Astrocyte (in vitro differentiated cells and primary cell): ENCODE data around the gene IFT80. TPM values are rescaled to one million over a fixed set of nuclear protein-coding genes. Genes with fewer than 3 reads are reported as not detected.

Experiments used
- DNase-seq: peaks from one replicate; pipeline ENCODE4 v3.0.0-alpha.2; 2010; ENCODE audit warnings: low read depth
- FAIRE-seq: peaks from 2 replicates; lab custom pipeline; 2011; peaks lifted over from hg19 to GRCh38; lab: Jason Lieb, UNC
- H2AFZ ChIP-seq: 2 replicates; pipeline ENCODE4 v1.6.0; 2012; ENCODE audit warnings: low read depth, low read length, inconsistent platforms
- H3K27ac ChIP-seq: 2 replicates; pipeline ENCODE4 v1.5.1; 2011; ENCODE audit warnings: low read depth, low read length, inconsistent platforms
- H3K27me3 ChIP-seq: 2 replicates; pipeline ENCODE4 v1.6.0; 2011; ENCODE audit warnings: low read length, inconsistent platforms; ENCODE audit not compliant: insufficient read depth
- H3K36me3 ChIP-seq: 2 replicates; pipeline ENCODE4 v1.5.1; 2011; ENCODE audit warnings: low read length, inconsistent platforms; ENCODE audit not compliant: insufficient read depth
- H3K4me1 ChIP-seq: 2 replicates; pipeline ENCODE4 v1.5.1; 2011; ENCODE audit warnings: low read length, inconsistent platforms; ENCODE audit not compliant: insufficient read depth
- H3K4me2 ChIP-seq: 2 replicates; pipeline ENCODE4 v1.6.0; 2012; ENCODE audit warnings: low read length, inconsistent platforms
- H3K4me3 ChIP-seq: 2 replicates; pipeline ENCODE4 v1.5.1; 2011; ENCODE audit warnings: low read depth, mild to moderate bottlenecking, low read length, inconsistent platforms; ENCODE audit not compliant: insufficient read depth
- H3K79me2 ChIP-seq: 2 replicates; pipeline ENCODE4 v1.6.0; 2012; ENCODE audit warnings: mild to moderate bottlenecking, low read length, inconsistent platforms; ENCODE audit not compliant: insufficient read depth
- H3K9ac ChIP-seq: 2 replicates; pipeline ENCODE4 v1.6.0; 2012; ENCODE audit warnings: mild to moderate bottlenecking, low read length, inconsistent platforms
- H3K9me3 ChIP-seq: 2 replicates; pipeline ENCODE4 v1.5.1; 2012; ENCODE audit warnings: low read depth, mild to moderate bottlenecking, low read length, inconsistent platforms; ENCODE audit not compliant: insufficient read depth
- H4K20me1 ChIP-seq: 2 replicates; pipeline ENCODE4 v1.6.0; 2012; ENCODE audit warnings: low read length, inconsistent platforms; ENCODE audit not compliant: insufficient read depth
- H3K27ac Mint-ChIP-seq: one replicate; pipeline ENCODE4 v1.8.0; 2021; ENCODE audit warnings: mild to moderate bottlenecking, mixed read lengths; ENCODE audit not compliant: unreplicated experiment
- H3K27me3 Mint-ChIP-seq: one replicate; pipeline ENCODE4 v1.8.0; 2021; ENCODE audit warnings: low read depth, mixed read lengths; ENCODE audit not compliant: unreplicated experiment
- H3K36me3 Mint-ChIP-seq: one replicate; pipeline ENCODE4 v1.8.0; 2021; ENCODE audit warnings: low read depth, mixed read lengths; ENCODE audit not compliant: unreplicated experiment
- H3K4me1 Mint-ChIP-seq: one replicate; pipeline ENCODE4 v1.8.0; 2021; ENCODE audit warnings: low read depth, mixed read lengths; ENCODE audit not compliant: unreplicated experiment
- H3K4me3 Mint-ChIP-seq: one replicate; pipeline ENCODE4 v1.8.0; 2021; ENCODE audit warnings: mild to moderate bottlenecking, moderate library complexity, mixed read lengths; ENCODE audit not compliant: unreplicated experiment
- H3K9me3 Mint-ChIP-seq: one replicate; pipeline ENCODE4 v1.8.0; 2021; ENCODE audit warnings: mild to moderate bottlenecking, mixed read lengths; ENCODE audit not compliant: unreplicated experiment
- EZH2 ChIP-seq: IDR thresholded peaks from 2 replicates; pipeline ENCODE4 v1.6.1; 2012; ENCODE audit warnings: mild to moderate bottlenecking, low read length, inconsistent platforms; ENCODE audit not compliant: insufficient read depth
- total RNA-seq: library from RNA; stranded (reverse); gene quantifications from 2 replicates; pipeline ENCODE4 v1.2.1, GENCODE V29; 2021
- TF ChIP-seq, protein P1 (sequence below): IDR thresholded peaks from 2 replicates; pipeline ENCODE4 v1.5.1; 2011; ENCODE audit warnings: low read depth, mild to moderate bottlenecking, inconsistent platforms, low read length, moderate library complexity; ENCODE audit not compliant: insufficient read depth

Gene IFT80
- total RNA-seq, 1 donor from 2014 or later, result 27.3 TPM

DNA sequence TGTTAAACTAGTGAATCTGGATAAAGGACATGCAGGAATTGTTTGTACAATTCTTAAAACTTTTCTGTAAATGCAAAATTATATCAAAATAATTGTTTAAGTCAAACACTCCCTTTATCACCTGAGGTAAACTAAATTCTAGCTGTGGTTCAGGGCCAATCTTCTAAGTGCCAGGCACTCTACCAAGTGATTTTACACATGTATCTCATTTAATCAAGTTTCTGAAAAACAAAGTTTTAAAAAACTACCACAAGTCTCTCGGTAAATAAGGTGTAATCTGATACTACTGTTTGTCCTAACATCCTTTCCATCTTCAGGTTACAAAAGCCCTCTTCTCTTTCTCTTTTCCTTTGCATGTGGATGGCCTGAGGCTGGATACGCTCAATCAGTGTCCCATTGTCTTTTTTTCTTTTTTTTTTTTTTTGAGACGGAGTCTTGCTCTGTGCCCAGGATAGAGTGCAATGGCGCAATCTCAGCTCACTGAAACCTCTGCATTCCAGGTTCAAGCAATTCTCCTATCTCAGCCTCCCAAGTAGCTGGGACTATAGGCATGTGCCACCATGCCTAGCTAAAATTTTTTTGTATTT is 19.3 kb downstream of the IFT80 start:
- no peaks in the 10 kb centered on the region for H3K36me3 ChIP-seq
- no peaks in the 10 kb centered on the region for H3K9me3 Mint-ChIP-seq
- peaks cover 2% of the 10 kb centered on the region for H3K79me2 ChIP-seq
- H3K27ac Mint-ChIP-seq, result peak overlapping the region; percentile 53
- DNase-seq (no peak), FAIRE-seq (no peak)
- no peak overlapping the region for H2AFZ ChIP-seq
- no peaks in the 10 kb centered on the region for H3K9me3 ChIP-seq
- no peak overlapping the region for H3K4me3 Mint-ChIP-seq
- peaks cover 5% of the 10 kb centered on the region for H3K4me1 Mint-ChIP-seq
- peaks cover 5% of the 10 kb centered on the region for H3K4me1 ChIP-seq
- peaks cover 3% of the 10 kb centered on the region for H3K36me3 Mint-ChIP-seq
- no peaks in the 10 kb centered on the region for H4K20me1 ChIP-seq
- no peak overlapping the region for H3K9ac ChIP-seq
- no peak overlapping the region for H3K27ac ChIP-seq
- H3K27me3 ChIP-seq, result no peaks in the 10 kb centered on the region
- no peaks in the 10 kb centered on the region for H3K27me3 Mint-ChIP-seq
- no peak overlapping the region for H3K4me3 ChIP-seq
- no peak overlapping the region for H3K4me2 ChIP-seq
- TF ChIP-seq, protein P1, sequence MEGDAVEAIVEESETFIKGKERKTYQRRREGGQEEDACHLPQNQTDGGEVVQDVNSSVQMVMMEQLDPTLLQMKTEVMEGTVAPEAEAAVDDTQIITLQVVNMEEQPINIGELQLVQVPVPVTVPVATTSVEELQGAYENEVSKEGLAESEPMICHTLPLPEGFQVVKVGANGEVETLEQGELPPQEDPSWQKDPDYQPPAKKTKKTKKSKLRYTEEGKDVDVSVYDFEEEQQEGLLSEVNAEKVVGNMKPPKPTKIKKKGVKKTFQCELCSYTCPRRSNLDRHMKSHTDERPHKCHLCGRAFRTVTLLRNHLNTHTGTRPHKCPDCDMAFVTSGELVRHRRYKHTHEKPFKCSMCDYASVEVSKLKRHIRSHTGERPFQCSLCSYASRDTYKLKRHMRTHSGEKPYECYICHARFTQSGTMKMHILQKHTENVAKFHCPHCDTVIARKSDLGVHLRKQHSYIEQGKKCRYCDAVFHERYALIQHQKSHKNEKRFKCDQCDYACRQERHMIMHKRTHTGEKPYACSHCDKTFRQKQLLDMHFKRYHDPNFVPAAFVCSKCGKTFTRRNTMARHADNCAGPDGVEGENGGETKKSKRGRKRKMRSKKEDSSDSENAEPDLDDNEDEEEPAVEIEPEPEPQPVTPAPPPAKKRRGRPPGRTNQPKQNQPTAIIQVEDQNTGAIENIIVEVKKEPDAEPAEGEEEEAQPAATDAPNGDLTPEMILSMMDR, result no peak
- TF ChIP-seq EZH2, result no peak

DNA sequence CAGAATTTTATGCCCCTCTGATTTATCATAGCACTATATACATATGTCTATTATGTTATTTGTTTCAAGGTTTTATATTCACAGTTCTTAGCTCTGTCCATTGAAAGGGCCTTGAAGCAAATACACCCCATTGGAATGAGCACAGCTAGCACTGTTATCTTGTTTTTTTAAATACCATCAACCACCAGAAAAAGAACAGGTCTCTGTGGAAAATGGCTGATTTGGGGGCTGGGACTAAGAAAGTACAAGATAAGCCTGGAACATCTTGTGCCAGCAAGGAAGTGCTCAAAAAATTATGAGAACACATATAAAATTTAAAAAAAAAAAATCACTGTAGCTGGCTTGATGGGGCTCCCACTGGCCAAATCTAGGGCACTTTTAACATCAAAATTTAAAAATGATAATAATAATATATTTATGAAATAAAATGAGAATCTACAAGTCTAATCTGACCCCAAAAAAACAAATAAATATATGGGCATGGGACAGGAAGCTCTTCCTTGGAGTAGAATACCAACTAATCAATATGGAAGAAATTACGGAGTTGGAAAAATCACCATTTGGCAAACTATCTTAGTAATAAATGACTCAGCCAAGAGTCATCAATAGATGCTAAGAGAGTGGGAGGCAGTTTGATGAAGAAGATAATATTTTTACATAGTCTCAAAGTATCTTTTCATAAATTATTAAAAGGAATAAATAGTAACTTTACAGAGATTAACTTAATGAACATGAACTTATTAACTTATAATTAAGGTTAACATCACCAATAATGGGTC is 20.5 kb downstream of the IFT80 start:
- Histone ChIP-seq H3K9ac (no peak overlapping the region), H3K9me3 (no peaks in the 10 kb centered on the region), H3K4me1 (peaks cover 5% of the 10 kb centered on the region), H4K20me1 (no peaks in the 10 kb centered on the region), H3K79me2 (no peaks in the 10 kb centered on the region), H3K27ac (no peak overlapping the region), H3K4me2 (no peak overlapping the region), H3K27me3 (no peaks in the 10 kb centered on the region), H3K36me3 (no peaks in the 10 kb centered on the region), H2AFZ (no peak overlapping the region), H3K4me3 (no peak overlapping the region)
- TF ChIP-seq, protein P1, result no peak
- no peak for TF ChIP-seq EZH2
- DNase-seq, result peak; percentile 18
- peaks cover 9% of the 10 kb centered on the region for H3K36me3 Mint-ChIP-seq
- no peak overlapping the region for H3K4me3 Mint-ChIP-seq
- H3K9me3 Mint-ChIP-seq, result peaks cover 4% of the 10 kb centered on the region
- H3K27ac Mint-ChIP-seq, result no peak overlapping the region
- H3K4me1 Mint-ChIP-seq, result peaks cover 7% of the 10 kb centered on the region
- FAIRE-seq, result no peak
- H3K27me3 Mint-ChIP-seq, result no peaks in the 10 kb centered on the region

DNA sequence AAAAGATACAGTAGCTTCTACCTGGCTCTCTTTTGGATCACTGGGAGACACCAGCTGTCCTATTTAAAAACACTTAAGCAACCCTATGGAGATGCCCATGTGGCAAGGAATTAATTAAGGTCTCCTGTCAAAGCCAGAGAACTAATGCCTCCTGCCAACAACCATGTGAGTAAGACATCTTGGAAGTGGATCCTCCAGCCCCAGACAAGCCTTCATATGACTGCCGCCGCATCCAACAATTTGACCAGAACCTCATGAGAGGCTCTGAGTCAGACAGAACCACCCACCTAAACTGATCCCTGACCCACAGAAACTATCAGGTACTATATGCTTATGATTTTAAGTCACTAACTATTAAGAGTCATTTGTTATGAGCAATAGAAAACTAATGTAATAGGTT is 22.3 kb downstream of the IFT80 start:
- H3K27ac Mint-ChIP-seq, result no peak overlapping the region
- Histone ChIP-seq H3K9me3 (no peaks in the 10 kb centered on the region), H3K27ac (no peak overlapping the region), H3K36me3 (no peaks in the 10 kb centered on the region), H3K4me2 (no peak overlapping the region), H3K4me3 (no peak overlapping the region), H3K9ac (no peak overlapping the region), H4K20me1 (no peaks in the 10 kb centered on the region), H2AFZ (no peak overlapping the region), H3K27me3 (no peaks in the 10 kb centered on the region), H3K79me2 (no peaks in the 10 kb centered on the region), H3K4me1 (peaks cover 11% of the 10 kb centered on the region)
- H3K36me3 Mint-ChIP-seq, result peaks cover 13% of the 10 kb centered on the region
- peaks cover 4% of the 10 kb centered on the region for H3K9me3 Mint-ChIP-seq
- no peak overlapping the region for H3K4me3 Mint-ChIP-seq
- H3K4me1 Mint-ChIP-seq, result peaks cover 5% of the 10 kb centered on the region
- TF ChIP-seq EZH2, result no peak
- TF ChIP-seq, protein P1, result no peak
- DNase-seq (peak; percentile 76), FAIRE-seq (no peak)
- no peaks in the 10 kb centered on the region for H3K27me3 Mint-ChIP-seq
